Karpas-422 (cell line): Measurements from ENCODE around the gene RNF215. TPM values are rescaled to one million over a fixed set of nuclear protein-coding genes. Genes with fewer than 3 reads are reported as not detected.

Experiments used
- DNase-seq: peaks from one replicate; pipeline ENCODE4 v3.0.0-alpha.2; 2015
- H2AFZ ChIP-seq: fragments of 200-600 bp; sonication (generic); 2 replicates; pipeline ENCODE4 v1.6.1; 2014; ENCODE audit warnings: antibody characterized with exemption, low read length, mixed read lengths
- H3K27ac ChIP-seq: fragments of 200-600 bp; sonication (generic); 2 replicates; pipeline ENCODE4 v1.5.1; 2014; ENCODE audit warnings: mild to moderate bottlenecking, low read length, moderate library complexity
- H3K27me3 ChIP-seq: fragments of 200-600 bp; sonication (generic); 2 replicates; pipeline ENCODE4 v1.6.1; 2014; ENCODE audit warnings: low read length, mixed read lengths
- H3K36me3 ChIP-seq: fragments of 200-600 bp; sonication (generic); 2 replicates; pipeline ENCODE4 v1.6.1; 2014; ENCODE audit warnings: low read length, mixed read lengths; ENCODE audit not compliant: insufficient read depth
- H3K4me1 ChIP-seq: fragments of 200-600 bp; sonication (generic); 2 replicates; pipeline ENCODE4 v1.6.1; 2014; ENCODE audit warnings: mild to moderate bottlenecking, low read length, mixed read lengths
- H3K4me2 ChIP-seq: fragments of 200-600 bp; sonication (generic); 2 replicates; pipeline ENCODE4 v1.6.1; 2014; ENCODE audit warnings: low read length, low read depth, mild to moderate bottlenecking; ENCODE audit not compliant: poor library complexity, severe bottlenecking
- H3K4me3 ChIP-seq: fragments of 200-600 bp; sonication (generic); 2 replicates; pipeline ENCODE4 v1.5.1; 2014; ENCODE audit warnings: mild to moderate bottlenecking, antibody characterized with exemption, low read length, mixed read lengths
- H3K79me2 ChIP-seq: fragments of 200-600 bp; sonication (generic); 2 replicates; pipeline ENCODE4 v1.6.1; 2014; ENCODE audit warnings: mild to moderate bottlenecking, low read length, mixed read lengths
- H3K9ac ChIP-seq: fragments of 200-600 bp; sonication (generic); 2 replicates; pipeline ENCODE4 v1.6.0; 2014; ENCODE audit warnings: low read length
- H3K9me2 ChIP-seq: fragments of 200-600 bp; sonication (generic), shearing (Covaris generic); replicated peaks from 2 replicates; pipeline ENCODE4 v1.6.0; 2014; ENCODE audit warnings: mild to moderate bottlenecking, low read length, moderate library complexity; ENCODE audit not compliant: insufficient read depth
- H3K9me3 ChIP-seq: fragments of 300-700, 200-600 bp; sonication (generic); 2 replicates; pipeline ENCODE4 v1.6.1; 2014; ENCODE audit warnings: low read length, mixed read lengths
- H4K20me1 ChIP-seq: fragments of 200-600 bp; sonication (generic); 2 replicates; pipeline ENCODE4 v1.6.1; 2014; ENCODE audit warnings: mild to moderate bottlenecking, antibody characterized with exemption, low read length, low read depth; ENCODE audit not compliant: insufficient read depth
- total RNA-seq: library from RNA; depleted of rRNA; stranded (reverse); fragments of >200 nt; shearing (Covaris generic); gene quantifications from 2 replicates; pipeline ENCODE4 v1.2.3, GENCODE V29; 2014; ENCODE audit warnings: low replicate concordance

RNF215 gene
- total RNA-seq, 1 experiment from 2014 or later, result 4.0 TPM

DNA sequence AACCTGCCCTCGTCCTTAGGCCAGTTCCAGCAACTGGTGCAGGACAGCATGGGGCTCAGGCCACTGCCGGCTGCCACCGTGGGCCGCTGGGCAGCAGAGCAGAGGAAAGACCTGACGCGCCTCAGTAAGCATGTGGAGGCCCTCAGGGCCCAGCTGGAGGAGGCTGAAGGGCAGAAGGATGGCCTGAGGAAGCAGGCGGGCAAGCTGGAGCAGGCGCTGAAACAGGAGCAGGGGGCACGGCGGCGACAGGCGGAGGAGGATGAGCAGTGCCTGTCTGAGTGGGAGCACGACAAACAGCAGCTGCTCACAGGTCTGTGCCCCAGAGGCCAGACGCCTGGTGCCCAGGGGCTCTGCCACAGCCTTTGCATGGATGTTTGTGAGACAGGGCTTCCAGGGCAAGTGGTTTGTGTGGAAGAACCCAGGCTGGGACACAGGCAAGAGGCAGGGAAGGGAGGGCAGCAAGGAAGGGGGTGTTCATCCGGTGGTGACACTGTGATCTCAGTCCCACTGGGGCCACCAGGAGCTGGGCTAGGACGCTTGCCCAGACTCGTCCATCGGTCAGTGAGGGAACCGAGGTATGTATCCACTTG, 16.5 kb downstream of the RNF215 start:
- no peak overlapping the region for H3K4me2 ChIP-seq
- no peak overlapping the region for H3K4me3 ChIP-seq
- H3K36me3 ChIP-seq, result no peaks in the 10 kb centered on the region
- no peaks in the 10 kb centered on the region for H3K79me2 ChIP-seq
- no peaks in the 10 kb centered on the region for H4K20me1 ChIP-seq
- H2AFZ ChIP-seq, result no peak overlapping the region
- H3K27me3 ChIP-seq, result no peaks in the 10 kb centered on the region
- no peaks in the 10 kb centered on the region for H3K4me1 ChIP-seq
- no peak overlapping the region for H3K27ac ChIP-seq
- H3K9ac ChIP-seq, result no peak overlapping the region
- no peaks in the 10 kb centered on the region for H3K9me2 ChIP-seq
- DNase-seq, result no peak
- H3K9me3 ChIP-seq, result no peaks in the 10 kb centered on the region

DNA sequence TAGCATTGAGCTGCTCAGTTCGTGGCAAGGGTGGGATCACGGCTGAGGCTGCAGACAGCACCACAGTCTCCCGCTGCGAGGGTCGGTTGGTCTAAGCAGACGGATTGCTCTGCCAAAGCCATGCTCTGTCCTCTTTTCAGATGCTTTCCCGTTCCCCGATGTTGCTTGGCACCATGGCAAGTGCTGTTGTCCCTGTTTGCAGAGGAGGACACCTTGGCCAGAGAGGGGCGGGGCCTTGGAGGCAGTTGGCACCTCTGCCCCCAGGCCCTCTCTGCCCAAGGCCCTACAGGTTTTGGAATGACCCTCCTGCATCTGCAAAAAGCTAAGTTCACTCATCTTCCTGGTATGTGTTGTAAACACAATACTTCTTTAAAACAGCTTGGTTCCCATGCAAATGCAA, 18.8 kb downstream of the RNF215 start:
- Histone ChIP-seq H4K20me1 (no peaks in the 10 kb centered on the region), H3K9me2 (no peaks in the 10 kb centered on the region), H3K9me3 (no peaks in the 10 kb centered on the region), H3K4me1 (no peaks in the 10 kb centered on the region), H3K27me3 (no peaks in the 10 kb centered on the region), H3K27ac (no peak overlapping the region), H3K4me2 (no peak overlapping the region), H3K36me3 (no peaks in the 10 kb centered on the region), H2AFZ (no peak overlapping the region), H3K79me2 (no peaks in the 10 kb centered on the region), H3K9ac (no peak overlapping the region), H3K4me3 (no peak overlapping the region)
- no peak for DNase-seq

- Histone ChIP-seq H3K9me3 (no peaks in the 10 kb centered on the region), H2AFZ (no peak overlapping the region), H3K9me2 (no peaks in the 10 kb centered on the region), H3K4me2 (no peak overlapping the region), H3K9ac (no peak overlapping the region), H3K4me1 (peaks cover 6% of the 10 kb centered on the region; the same call in 1 of the 2 replicates), H3K27ac (no peak overlapping the region), H4K20me1 (no peaks in the 10 kb centered on the region), H3K27me3 (no peaks in the 10 kb centered on the region), H3K4me3 (no peak overlapping the region), H3K36me3 (no peaks in the 10 kb centered on the region), H3K79me2 (no peaks in the 10 kb centered on the region)
- no peak for DNase-seq
Measured at GRCh38 chr22:30365891-30366290, 21.3 kb downstream of the RNF215 start.

DNA sequence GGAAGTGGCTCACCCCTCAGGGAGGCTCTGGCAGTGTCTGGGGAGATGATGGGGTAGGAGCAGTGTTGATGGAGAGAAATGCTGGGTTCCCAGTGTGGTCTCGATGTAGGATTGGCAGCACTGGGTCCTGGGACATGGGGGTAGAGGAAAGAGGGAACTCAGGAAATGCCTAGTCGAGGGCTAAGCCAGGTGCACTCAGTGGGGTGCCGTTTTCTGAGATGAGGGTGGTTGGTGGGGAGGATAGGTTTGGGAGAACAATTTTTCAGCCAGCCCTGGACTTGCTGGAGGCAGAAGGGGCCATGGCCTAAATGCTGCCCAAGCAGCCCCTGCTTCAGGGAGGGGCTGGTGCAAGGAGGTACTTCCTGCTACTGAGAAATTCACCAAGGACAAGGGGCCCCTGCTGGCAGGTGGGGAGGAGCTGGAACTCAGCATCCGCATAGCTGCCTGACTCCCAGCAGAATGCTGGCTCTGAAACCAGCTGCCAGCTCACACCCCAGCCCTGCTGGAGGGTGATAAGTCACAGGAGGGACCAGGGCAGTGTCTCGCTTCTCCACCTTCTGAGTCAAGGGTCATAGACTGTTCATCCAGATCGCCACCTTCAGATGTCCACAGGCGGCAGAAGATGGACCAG, 24.4 kb downstream of the RNF215 start:
- H3K79me2 ChIP-seq, result no peaks in the 10 kb centered on the region
- H3K9me3 ChIP-seq, result no peaks in the 10 kb centered on the region
- H4K20me1 ChIP-seq, result no peaks in the 10 kb centered on the region
- H3K36me3 ChIP-seq, result no peaks in the 10 kb centered on the region
- H3K27me3 ChIP-seq, result no peaks in the 10 kb centered on the region
- H3K4me3 ChIP-seq, result no peak overlapping the region
- H3K27ac ChIP-seq, result no peak overlapping the region
- H3K4me1 ChIP-seq, result peaks cover 6% of the 10 kb centered on the region; the same call in 1 of the 2 replicates
- no peak overlapping the region for H3K4me2 ChIP-seq
- no peak for DNase-seq
- no peak overlapping the region for H2AFZ ChIP-seq
- H3K9me2 ChIP-seq, result no peaks in the 10 kb centered on the region
- H3K9ac ChIP-seq, result no peak overlapping the region

DNA sequence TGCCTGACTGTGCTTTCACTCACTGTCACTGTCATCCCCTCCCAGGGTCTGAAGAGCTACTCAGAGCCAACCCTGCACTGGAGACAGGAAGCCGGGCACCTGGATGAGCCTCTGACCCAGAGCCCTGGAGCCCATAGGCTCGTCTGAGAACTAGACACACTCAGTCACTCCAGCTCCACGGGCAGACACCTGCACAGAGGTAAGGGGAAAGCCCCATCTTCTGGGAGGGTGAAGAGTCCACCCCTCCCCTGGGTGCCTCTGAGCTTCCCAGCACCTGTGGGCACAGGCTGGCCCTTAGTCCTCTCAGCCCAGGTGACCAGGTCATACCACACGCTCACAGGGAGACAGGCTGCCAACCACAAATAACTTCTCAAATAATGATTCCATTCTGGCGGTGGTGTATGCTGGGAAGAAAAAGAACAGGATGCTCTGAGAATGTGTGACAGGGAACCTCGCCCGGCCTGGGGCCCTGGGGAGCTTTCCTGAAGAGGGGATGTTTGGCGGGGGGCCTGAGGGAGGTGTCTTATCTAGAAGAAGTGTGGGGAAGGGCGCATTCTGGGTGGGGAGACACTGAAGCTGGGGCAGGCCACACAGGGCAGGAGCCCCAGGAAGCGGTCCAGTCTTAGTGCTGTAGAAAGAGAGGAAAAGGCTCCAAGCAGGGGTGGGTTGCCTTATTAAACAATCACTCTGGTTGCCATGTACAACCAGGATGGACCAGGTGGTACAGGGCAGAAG, 25.1 kb downstream of the RNF215 start:
- no peak for DNase-seq
- H3K36me3 ChIP-seq, result no peaks in the 10 kb centered on the region
- no peak overlapping the region for H3K9ac ChIP-seq
- H3K27me3 ChIP-seq, result no peaks in the 10 kb centered on the region
- no peak overlapping the region for H3K27ac ChIP-seq
- H2AFZ ChIP-seq, result no peak overlapping the region
- H3K4me1 ChIP-seq, result peaks cover 9% of the 10 kb centered on the region
- H3K9me2 ChIP-seq, result no peaks in the 10 kb centered on the region
- no peaks in the 10 kb centered on the region for H4K20me1 ChIP-seq
- H3K4me3 ChIP-seq, result no peak overlapping the region
- no peaks in the 10 kb centered on the region for H3K9me3 ChIP-seq
- no peak overlapping the region for H3K4me2 ChIP-seq
- no peaks in the 10 kb centered on the region for H3K79me2 ChIP-seq

- Histone ChIP-seq H3K9me3 (no peaks in the 10 kb centered on the region), H3K9me2 (no peaks in the 10 kb centered on the region), H3K4me1 (peaks cover 29% of the 10 kb centered on the region), H3K36me3 (0 out of 2 replicates have a peak, but pooled peaks cover 5% of the 10 kb centered on the region), H3K4me3 (no peak overlapping the region), H2AFZ (no peak overlapping the region), H3K9ac (no peak overlapping the region), H3K27me3 (no peaks in the 10 kb centered on the region), H3K4me2 (no peak overlapping the region), H3K79me2 (peaks cover 31% of the 10 kb centered on the region), H4K20me1 (peaks cover 25% of the 10 kb centered on the region), H3K27ac (no peak overlapping the region)
- no peak for DNase-seq
Measured at GRCh38 chr22:30358541-30358940, 28.7 kb downstream of the RNF215 start.

GRCh38 chr22:30357650-30358215, 29.5 kb downstream of the RNF215 start:
- Histone ChIP-seq H3K27me3 (no peaks in the 10 kb centered on the region), H3K9ac (no peak overlapping the region), H3K79me2 (peaks cover 37% of the 10 kb centered on the region), H3K4me2 (peak overlapping the region; percentile 82), H3K27ac (no peak overlapping the region), H3K9me3 (no peaks in the 10 kb centered on the region), H3K36me3 (0 out of 2 replicates have a peak, but pooled peaks cover 6% of the 10 kb centered on the region), H2AFZ (no peak overlapping the region), H3K9me2 (no peaks in the 10 kb centered on the region), H3K4me1 (peaks cover 27% of the 10 kb centered on the region), H3K4me3 (no peak overlapping the region), H4K20me1 (peaks cover 25% of the 10 kb centered on the region)
- no peak for DNase-seq

DNA sequence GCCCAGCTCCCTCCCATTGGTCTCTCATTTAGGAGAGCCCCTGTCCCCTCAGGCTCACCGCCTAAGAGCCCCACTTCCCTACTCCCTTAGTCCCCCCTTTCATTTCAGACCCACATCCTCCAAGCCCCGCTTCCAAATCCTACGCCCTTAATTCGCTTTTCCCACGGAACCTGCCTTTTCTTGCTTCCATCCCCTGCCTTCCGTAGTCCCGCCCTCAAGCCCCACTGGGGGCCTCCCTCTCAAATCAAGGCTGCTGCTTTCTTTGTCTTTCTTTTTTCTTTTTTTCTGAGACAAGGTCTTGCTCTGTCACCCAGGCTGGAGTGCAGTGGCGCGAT, 30.0 kb downstream of the RNF215 start:
- peaks cover 12% of the 10 kb centered on the region; the same call in 1 of the 2 replicates for H3K36me3 ChIP-seq
- peak overlapping the region; percentile 91 for H3K4me3 ChIP-seq
- no peak overlapping the region for H3K27ac ChIP-seq
- no peaks in the 10 kb centered on the region for H3K27me3 ChIP-seq
- no peak for DNase-seq
- peak overlapping the region; percentile 82 for H3K4me2 ChIP-seq
- H3K9me2 ChIP-seq, result no peaks in the 10 kb centered on the region
- H3K4me1 ChIP-seq, result peaks cover 23% of the 10 kb centered on the region
- peaks cover 42% of the 10 kb centered on the region for H3K79me2 ChIP-seq
- H4K20me1 ChIP-seq, result peaks cover 25% of the 10 kb centered on the region
- peak overlapping the region; percentile 90 for H3K9ac ChIP-seq
- no peaks in the 10 kb centered on the region for H3K9me3 ChIP-seq
- H2AFZ ChIP-seq, result peak overlapping the region; percentile 91
